Measurements from ENCODE around the gene C2orf92.
A peak's percentile ranks its signal among the peaks of the same experiment; 100 is the strongest.
"Not testable (repeated sequence)": the region's sequence is repeated elsewhere in the genome, so short reads cannot be mapped to it uniquely, and the experiment has no call there.

C2orf92 gene

DNA sequence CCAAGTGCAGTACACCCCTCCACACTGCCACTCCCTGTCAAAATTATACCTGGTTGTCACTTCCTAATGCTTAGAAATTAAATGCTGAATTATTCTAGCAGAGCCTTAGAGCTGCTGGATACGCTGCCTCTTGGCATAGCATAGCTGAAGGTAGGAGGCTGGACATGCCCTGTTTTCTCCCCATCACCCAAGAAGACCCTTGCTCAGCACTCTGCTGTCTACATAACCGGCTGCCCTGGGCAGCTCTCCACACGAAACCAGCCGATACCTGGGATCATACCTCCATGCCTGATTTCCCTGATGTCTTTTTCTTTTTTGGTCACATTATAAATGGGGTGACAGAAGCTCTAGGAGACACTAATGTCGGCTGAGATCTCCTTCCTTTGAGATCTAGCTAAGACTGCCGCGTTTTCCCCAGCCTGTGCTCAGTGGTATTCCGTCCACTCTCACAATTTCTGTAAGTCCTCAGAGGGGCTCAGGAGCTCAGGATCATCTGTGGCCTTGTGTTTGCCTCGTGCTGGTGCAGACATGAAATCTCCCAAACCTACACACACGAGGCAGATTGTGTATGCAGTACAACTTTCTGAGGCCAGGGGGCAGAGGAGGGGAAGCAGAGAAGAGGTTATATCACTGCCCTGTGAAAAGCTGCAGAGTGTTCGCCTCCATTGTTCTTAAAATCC lies 30.4 kb downstream of the C2orf92 start:
- H3K4me3 Mint-ChIP-seq: no peak overlapping the region

DNA sequence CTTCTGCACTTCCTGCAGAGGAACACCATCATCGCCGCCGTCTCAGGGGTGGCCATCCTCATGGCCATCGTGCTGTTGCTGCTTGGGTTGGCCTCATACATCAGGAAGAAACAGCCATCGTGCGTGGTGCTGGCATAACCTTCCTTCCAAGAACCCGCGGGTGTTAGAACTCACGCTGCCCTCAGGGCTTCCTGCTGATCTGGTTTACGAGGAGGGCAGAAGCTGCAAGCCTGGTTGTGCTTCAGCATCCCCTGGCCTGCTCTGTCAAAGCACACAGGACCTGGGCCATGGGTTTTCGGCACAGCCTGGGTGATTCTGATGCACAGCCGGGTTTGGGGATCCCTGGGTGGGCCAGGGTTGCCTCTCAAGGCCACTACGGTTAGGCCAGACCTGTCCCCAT lies 31.7 kb downstream of the C2orf92 start:
- H3K27me3 Mint-ChIP-seq: no peaks in the 10 kb centered on the region
- H3K4me1 Mint-ChIP-seq: peaks cover 17% of the 10 kb centered on the region
- H3K9me3 Mint-ChIP-seq: no peaks in the 10 kb centered on the region
- no peak overlapping the region for H3K27ac Mint-ChIP-seq
- no peak for ATAC-seq
- no peak overlapping the region for H3K4me3 Mint-ChIP-seq
- no peak for DNase-seq

More for the DNA sequence above, 30.4 kb downstream of the C2orf92 start:
- Mint-ChIP-seq H3K27ac (no peak overlapping the region), H3K9me3 (no peaks in the 10 kb centered on the region), H3K27me3 (no peaks in the 10 kb centered on the region), H3K4me1 (peaks cover 17% of the 10 kb centered on the region)
- DNase-seq (peak; percentile 54 to 68), ATAC-seq (peak; percentile 84)

DNA sequence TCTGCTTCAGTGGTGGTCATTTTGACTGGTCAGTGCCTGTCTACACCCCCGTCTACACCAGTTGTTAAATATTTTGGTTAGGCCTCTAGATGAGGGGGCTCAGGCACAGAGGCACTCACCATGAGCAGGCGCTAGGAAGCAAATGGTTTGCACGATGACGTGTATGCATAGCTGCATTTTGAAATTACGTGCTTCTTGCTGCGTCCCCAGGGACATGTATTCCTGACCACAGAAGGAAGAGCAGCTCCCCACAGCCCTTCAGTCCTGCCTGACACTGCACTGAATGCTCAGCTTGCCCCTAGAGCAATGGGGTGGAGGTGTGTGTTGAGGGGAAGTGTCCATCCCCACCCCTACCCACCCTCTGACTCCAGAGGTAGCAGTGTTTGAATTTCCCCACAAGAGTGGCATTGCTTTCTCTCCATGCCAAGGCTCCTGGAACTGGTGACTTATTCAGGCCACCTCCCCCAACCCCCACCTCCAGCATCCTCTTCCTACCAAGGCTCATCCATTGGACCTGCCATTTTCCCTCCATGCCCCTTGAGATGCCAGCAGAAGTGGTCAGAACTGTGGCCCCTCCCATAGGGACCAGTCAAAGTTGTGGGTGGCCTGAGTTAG lies 32.4 kb downstream of the C2orf92 start:
- Mint-ChIP-seq H3K27ac (no peak overlapping the region), H3K4me1 (peaks cover 12% of the 10 kb centered on the region), H3K4me3 (no peak overlapping the region), H3K27me3 (no peaks in the 10 kb centered on the region), H3K9me3 (no peaks in the 10 kb centered on the region)
- no peak for DNase-seq
- ATAC-seq: no peak

DNA sequence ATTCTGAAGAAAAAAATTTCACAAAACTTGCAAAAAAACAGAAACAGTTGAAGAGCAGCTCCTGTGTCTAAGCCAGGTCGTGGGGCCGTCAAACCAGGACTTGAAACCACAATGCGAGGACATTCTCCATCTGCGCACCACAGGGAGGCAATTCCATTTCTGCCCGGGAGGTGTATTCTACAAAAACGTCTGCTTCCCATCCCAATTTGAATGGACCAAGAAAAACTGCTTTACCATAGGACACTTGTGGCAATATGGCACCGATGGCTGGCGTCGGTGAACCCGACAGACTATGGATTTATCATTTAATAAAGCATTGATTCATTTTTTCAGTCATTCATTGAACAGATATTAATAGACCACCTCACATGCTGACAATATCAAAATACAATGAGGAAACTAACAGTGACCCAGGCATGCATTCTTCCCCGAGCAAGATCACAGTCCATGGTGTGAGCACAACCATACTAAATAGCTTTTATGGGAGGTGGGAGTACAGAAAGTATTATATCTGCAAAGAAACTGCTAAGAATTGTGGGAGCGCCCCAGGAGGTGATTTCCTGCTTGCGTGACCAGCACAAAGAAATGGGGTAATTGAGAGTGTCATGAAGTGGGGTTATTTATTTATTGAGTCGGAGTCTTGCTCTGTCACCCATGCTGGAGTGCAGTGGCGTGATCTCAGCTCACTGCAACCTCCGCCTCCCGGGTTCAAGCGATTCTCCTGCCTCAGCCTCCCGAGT lies 33.4 kb downstream of the C2orf92 start:
- H3K27me3 Mint-ChIP-seq: no peaks in the 10 kb centered on the region
- no peaks in the 10 kb centered on the region for H3K9me3 Mint-ChIP-seq
- H3K4me1 Mint-ChIP-seq: peaks cover 8% of the 10 kb centered on the region
- peak overlapping the region in 1 of 2 donors; percentile 44 for H3K27ac Mint-ChIP-seq
- ATAC-seq: no peak
- no peak for DNase-seq
- no peak overlapping the region for H3K4me3 Mint-ChIP-seq

DNA sequence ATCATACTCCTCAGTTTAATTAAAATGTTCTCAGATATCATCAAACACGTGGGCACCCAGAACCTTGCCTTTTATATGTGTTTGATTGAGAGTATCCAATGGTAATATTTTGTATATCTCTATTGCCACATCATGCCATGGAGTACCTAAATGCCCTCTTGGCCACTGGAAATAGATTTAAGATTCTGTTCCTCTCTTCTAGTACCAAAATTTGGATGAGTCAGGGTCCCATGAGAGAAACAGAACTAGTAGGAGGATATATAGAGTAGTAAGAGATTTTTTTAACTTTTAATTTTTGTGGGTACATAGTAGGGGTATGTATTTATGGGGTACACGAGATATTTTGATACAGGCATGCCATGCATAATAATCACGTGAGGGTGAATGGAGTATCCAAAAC lies 34.2 kb downstream of the C2orf92 start:
- ATAC-seq: no peak
- H3K27me3 Mint-ChIP-seq: no peaks in the 10 kb centered on the region
- no peak overlapping the region for H3K27ac Mint-ChIP-seq
- no peaks in the 10 kb centered on the region for H3K9me3 Mint-ChIP-seq
- H3K4me3 Mint-ChIP-seq: no peak overlapping the region
- no peak for DNase-seq
- H3K4me1 Mint-ChIP-seq: peaks cover 8% of the 10 kb centered on the region

DNA sequence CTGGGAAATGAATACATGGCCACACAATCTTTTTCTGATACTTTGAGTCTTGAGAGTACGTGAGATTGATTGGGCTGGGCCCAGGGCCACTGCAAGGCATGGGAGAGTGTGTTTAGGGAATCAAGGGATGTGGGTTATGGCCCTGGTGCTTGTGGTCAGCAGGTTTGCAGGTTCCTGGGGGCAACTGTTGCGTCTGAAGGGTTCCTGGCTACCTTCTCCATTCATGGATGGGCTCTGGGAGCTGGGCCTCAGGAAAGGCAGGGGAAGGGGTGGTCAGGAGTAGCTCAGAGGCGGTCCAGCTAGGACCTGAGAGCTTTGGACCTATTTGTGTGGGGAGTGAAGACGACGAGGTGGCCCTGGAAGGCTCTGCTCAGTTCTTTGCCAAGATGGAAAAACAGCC lies 35.5 kb downstream of the C2orf92 start:
- H3K27ac Mint-ChIP-seq: no peak overlapping the region
- H3K9me3 Mint-ChIP-seq: no peaks in the 10 kb centered on the region
- ATAC-seq (no peak), DNase-seq (no peak)
- peaks cover 12% of the 10 kb centered on the region for H3K4me1 Mint-ChIP-seq
- no peak overlapping the region for H3K4me3 Mint-ChIP-seq
- H3K27me3 Mint-ChIP-seq: no peaks in the 10 kb centered on the region

DNA sequence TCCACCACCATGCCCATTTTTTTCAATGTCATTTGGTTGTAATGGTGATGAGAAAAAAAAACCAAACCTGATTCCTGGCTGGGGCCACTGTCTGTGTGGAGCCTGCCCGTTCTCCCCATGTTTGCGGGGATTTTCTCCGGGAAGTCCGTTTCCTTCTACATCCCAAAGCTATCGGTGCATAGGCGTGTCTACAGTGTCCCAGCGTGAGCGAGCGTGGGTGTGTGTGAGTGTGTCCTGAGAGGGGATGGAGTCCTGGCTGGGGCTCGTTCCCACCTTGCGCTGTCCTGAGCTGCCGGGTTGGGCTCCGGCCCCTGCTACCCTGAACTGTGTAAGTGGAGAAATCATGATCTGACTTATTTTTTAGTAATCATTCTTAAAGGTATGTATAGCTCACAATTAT lies 36.6 kb downstream of the C2orf92 start:
- H3K9me3 Mint-ChIP-seq: no peaks in the 10 kb centered on the region
- H3K4me1 Mint-ChIP-seq: peaks cover 17% of the 10 kb centered on the region
- H3K27me3 Mint-ChIP-seq: no peaks in the 10 kb centered on the region
- ATAC-seq (no peak), DNase-seq (no peak)
- H3K4me3 Mint-ChIP-seq: no peak overlapping the region
- no peak overlapping the region for H3K27ac Mint-ChIP-seq

DNA sequence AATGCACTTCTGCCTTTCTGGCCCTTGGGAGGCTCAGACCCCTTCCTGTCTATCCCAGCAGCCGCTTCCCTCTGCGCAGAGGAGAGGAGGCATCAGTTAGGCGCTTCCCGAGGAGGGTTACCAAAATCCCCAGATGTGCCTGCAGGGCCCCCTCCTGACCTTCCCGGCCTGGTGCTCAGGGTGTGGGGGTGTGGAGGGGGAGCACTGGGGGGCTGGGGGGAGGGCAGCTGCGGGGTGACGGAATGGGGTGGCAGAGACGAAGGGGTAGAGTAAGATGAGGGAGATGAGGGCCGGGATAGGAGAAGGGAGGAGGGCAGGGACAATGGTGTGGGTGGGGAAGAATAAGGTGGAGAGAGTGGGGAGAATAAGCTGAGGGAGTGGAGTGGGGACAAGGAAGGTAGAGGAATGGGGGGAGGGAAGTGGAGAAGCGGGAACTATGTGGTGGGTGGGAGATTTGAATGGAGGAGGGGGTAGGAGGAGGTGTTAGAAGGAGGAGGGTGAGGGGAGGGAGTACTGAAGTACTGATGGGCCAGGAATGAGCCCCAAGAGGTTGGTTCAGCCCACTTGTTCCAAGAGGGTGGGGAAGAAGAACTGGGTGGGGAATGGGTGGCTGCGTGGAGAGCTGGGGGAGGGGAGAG lies 37.3 kb downstream of the C2orf92 start:
- Mint-ChIP-seq H3K27me3 (no peaks in the 10 kb centered on the region), H3K9me3 (no peaks in the 10 kb centered on the region), H3K4me3 (no peak overlapping the region), H3K27ac (no peak overlapping the region), H3K4me1 (peaks cover 24% of the 10 kb centered on the region)
- ATAC-seq: no peak
- no peak for DNase-seq

DNA sequence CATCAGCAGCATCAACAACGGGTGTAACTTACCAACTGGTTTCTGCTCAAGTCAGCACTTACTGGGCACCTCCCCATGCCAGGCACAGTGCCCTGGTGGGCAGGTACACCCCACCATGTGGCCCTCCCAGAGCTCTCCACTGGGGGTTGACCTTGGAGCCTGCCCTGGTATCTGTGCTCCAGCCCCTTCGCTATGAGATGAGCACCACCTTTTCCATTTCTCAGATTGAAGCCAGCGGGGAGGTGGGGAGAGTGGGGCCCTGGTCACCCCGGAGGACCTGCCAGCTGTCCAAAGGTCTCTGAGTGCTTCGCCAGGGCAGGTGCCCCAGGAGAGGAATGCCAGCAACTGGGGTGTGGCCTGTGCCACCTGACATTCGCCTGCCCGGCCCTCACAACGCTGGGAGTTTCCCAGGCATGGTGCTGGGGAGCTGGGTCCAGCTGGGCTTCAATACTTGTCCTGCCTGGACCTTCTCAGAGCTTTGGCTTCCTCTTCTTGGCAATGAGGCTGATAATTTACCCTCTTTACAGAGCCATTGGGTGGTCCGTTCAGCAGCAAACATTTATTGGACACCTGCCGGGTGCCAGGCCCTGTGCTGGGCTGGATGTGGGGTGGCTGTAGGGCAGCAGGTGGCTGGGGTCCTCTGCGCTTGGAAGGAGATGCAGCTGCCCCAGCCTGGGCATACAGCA lies 38.0 kb downstream of the C2orf92 start:
- H3K27me3 Mint-ChIP-seq: no peaks in the 10 kb centered on the region
- peaks cover 31% of the 10 kb centered on the region for H3K4me1 Mint-ChIP-seq
- no peaks in the 10 kb centered on the region for H3K9me3 Mint-ChIP-seq
- no peak for DNase-seq
- no peak overlapping the region for H3K27ac Mint-ChIP-seq
- H3K4me3 Mint-ChIP-seq: no peak overlapping the region
- no peak for ATAC-seq

DNA sequence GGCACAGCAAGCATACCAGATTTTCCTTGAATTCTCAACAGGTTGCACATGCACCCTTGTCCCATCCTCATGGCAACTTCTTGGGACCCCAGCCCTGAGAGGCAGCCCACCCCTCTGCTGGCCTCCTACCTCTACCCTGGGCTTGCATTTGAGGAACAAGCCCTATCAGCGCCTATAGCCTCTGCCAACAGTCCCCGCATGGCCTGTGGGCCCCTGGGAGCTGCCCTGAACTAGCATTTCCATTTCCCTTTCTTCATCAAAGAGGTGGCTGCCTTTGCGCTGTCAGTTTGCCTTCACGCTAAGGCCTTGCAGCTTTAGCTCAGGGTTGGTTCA lies 38.5 kb downstream of the C2orf92 start:
- no peaks in the 10 kb centered on the region for H3K9me3 Mint-ChIP-seq
- no peak overlapping the region for H3K27ac Mint-ChIP-seq
- H3K4me3 Mint-ChIP-seq: no peak overlapping the region
- no peaks in the 10 kb centered on the region for H3K27me3 Mint-ChIP-seq
- peaks cover 36% of the 10 kb centered on the region for H3K4me1 Mint-ChIP-seq
- DNase-seq: no peak
- no peak for ATAC-seq

DNA sequence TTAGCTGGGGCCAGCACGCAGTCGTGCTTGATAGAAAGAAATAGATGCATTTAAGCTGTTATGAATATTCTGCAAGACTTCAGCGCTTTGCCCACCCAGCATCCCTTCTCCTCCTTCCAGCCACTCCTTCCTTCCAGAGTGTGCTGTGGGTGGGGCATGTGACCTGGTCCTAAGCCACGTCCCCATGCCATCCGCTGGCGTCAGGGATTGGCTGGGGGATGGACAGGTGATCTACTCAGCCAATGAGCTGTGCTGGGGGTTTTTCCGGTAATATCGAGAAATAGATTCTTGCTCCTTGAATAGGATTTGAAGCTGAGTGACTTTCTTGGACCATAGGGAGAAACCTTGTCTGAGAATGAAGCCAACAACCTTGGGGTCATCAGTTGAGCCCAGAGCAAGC lies 39.1 kb downstream of the C2orf92 start:
- Mint-ChIP-seq H3K9me3 (no peaks in the 10 kb centered on the region), H3K27me3 (no peaks in the 10 kb centered on the region), H3K4me3 (no peak overlapping the region), H3K27ac (no peak overlapping the region), H3K4me1 (peaks cover 42% of the 10 kb centered on the region)
- no peak for ATAC-seq
- no peak for DNase-seq

DNA sequence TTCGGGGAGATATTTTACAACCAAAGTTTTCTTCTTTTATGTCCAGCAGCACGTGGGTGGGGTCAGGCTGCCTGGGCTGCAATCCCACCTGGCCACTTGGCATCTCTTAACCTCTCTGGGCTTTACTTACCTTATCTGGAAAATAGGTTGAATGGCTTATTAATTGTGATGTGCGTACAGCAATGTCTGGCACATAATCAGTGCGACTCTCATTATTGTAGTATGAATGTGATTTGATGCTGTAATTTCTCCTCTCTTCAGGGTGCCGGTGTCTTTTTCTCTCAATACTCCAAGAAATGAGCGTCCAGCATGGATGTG lies 41.8 kb downstream of the C2orf92 start:
- peak overlapping the region; percentile 8 to 61 for H3K27ac Mint-ChIP-seq
- peak overlapping the region; percentile 48 to 92 for H3K4me3 Mint-ChIP-seq
- peaks cover 60% of the 10 kb centered on the region for H3K4me1 Mint-ChIP-seq
- ATAC-seq (no peak), DNase-seq (no peak)
- H3K27me3 Mint-ChIP-seq: no peaks in the 10 kb centered on the region
- no peaks in the 10 kb centered on the region for H3K9me3 Mint-ChIP-seq

DNA sequence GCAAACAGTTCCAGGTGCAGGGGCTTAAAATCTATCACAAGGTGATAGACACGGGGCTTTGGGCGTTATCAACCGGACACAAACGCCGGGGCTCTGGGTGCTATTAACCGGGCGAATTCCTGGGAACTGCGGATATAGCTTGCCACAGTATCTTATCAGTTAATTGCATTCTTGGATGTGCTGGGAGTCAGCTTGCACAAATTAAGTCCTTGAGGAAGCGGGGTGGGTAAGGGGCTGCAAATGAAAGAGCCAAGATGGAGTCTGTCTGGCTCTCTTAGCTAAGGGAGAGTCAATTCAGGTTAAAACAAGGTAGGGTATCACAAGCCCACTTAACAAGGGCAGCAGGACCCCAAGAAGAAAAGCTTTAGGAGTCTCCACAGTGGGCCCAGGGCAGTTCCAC lies 42.7 kb downstream of the C2orf92 start:
- not testable (repeated sequence) for H3K9me3 Mint-ChIP-seq, ATAC-seq, DNase-seq, H3K27me3 Mint-ChIP-seq
- Mint-ChIP-seq H3K4me1 (peaks cover 69% of the 10 kb centered on the region), H3K4me3 (peak overlapping the region; percentile 92 to 98), H3K27ac (peak overlapping the region; percentile 23 to 99)

DNA sequence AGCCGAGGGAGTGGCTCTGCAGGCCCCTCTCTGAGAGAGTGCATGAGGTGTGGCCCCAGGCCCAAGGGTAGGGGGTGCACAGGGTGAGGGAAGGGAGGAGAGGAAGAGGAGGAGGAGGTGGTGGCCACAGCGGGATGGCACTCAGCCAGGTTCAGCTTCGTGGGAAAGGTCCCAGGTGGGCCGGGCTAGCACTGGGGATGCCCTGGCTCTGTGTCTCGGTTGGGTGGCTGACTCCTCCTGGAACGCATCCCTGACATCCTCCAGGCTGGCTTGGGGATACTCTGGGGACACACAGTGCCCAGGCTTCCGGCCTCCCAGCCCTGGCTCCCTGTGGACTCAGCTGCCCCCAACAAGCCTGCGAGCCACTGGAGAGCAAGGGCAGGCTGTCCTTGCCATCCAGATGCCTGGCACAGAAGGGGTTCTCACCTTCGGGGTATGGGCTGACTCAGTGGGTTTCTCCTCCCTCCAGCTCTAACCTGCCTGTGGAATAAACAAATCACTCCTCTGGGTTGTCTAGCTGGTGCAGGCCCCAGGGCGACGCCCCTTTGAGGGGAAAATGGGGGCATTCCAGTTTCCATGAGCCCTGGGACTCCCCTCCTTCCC lies 43.3 kb downstream of the C2orf92 start:
- peaks cover 75% of the 10 kb centered on the region for H3K4me1 Mint-ChIP-seq
- ATAC-seq: peak; percentile 54
- H3K4me3 Mint-ChIP-seq: peak overlapping the region; percentile 92 to 98

DNA sequence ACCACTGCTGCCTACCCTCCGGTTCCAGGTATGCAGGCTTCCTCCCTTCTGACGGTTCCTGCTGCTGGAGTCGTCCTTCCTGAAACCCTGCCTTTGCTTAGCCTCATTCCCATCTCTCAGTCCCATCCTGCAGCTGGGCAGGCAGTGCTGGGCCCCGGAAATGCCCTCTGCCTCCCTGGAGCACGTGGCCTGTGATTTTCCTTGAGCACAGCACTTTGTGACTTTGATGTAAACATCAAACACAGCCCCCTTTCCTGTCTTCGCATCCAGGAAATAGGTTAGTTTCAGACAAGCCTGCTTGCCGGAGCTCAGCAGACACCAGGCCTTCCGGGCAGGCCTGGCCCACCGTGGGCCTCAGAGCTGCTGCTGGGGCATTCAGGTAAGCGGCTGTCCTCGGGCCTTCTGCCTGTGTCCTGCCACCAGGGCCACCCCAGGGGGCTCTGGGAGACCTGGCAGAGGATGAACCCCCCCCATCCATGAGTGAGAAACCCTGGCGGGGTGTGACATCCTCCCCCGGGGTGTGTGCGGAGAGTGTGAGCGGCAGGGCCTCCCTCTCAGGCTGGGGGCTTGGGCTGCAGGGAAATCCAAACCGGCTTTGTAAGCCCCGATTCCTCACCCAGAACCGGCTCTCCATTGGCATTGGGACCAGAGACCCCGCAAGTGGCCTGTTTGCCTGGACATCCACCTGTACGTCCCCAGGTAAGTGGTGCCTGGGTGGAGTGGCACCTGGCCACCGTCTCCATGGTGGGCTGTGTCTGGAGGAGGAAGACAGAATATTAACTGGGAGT lies 44.0 kb downstream of the C2orf92 start, which contains the start of gene ZAP70:
ZAP70 (plus strand) TSS at position 281 of the 788 bp plus-strand sequence. CDS start 10,461 bp downstream, outside the sequence.
- ATAC-seq: peak; percentile 78
- Mint-ChIP-seq H3K9me3 (no peaks in the 10 kb centered on the region), H3K27me3 (no peaks in the 10 kb centered on the region), H3K4me3 (peak within 1 kb of the TSS; percentile 92 to 98), H3K27ac (peak within 1 kb of the TSS; percentile 99), H3K4me1 (peaks cover 82% of the 10 kb centered on the region)
- DNase-seq: peak; percentile 74 to 81

More for the DNA sequence above, 43.3 kb downstream of the C2orf92 start:
- H3K27me3 Mint-ChIP-seq: no peaks in the 10 kb centered on the region
- H3K27ac Mint-ChIP-seq: peak overlapping the region; percentile 99
- H3K9me3 Mint-ChIP-seq: no peaks in the 10 kb centered on the region
- DNase-seq: peak; percentile 46 to 67

All from stimulated activated naive CD8-positive, alpha-beta T cell treated with anti-CD3 and anti-CD28 coated beads, Interleukin-15, amount 100 ng/mL, for 72 hours (primary cell).